Testis (tissue), 2 donors: Measurements from ENCODE around the gene ADAMTS18.

Experiments
- CTCF ChIP-seq, 3 experiments: fragments of 450-650 bp in 2 of 3; fragments of 200-600 bp in 1 of 3; sonication (generic) in 1 of 3; IDR thresholded peaks; one replicate each; pipeline ENCODE4 v1.5.1; 2016 to 2019; ENCODE audit warnings: antibody characterized with exemption in 3 of 3, mild to moderate bottlenecking in 2 of 3, moderate library complexity in 1 of 3
- POLR2A ChIP-seq: fragments of 450-650 bp; IDR thresholded peaks from one replicate; pipeline ENCODE4 v1.6.1; 2017; ENCODE audit warnings: antibody characterized with exemption, mild to moderate bottlenecking, moderate library complexity

- TF ChIP-seq POLR2A (no peak), CTCF (IDR thresholded peaks at IDR 0.05) (no peak)
Observed at GRCh38 chr16:77385481-77385880, 49.4 kb downstream of the ADAMTS18 start.
